Uterus (tissue), 4 donors: ENCODE measurements around the gene POMT1. TPM values are rescaled to one million over a fixed set of nuclear protein-coding genes. Genes with fewer than 3 reads are reported as not detected.

Experiments
- DNase-seq, 2 donors: peaks; one replicate each; pipeline ENCODE4 v3.0.0-alpha.2; 2019 to 2020
- H3K27ac ChIP-seq, 2 donors: fragments of 200-600 bp; sonication (generic); 1 replicate in 1 of 2; 2 replicates in 1 of 2; pipeline ENCODE4 v1.5.1; 2016 to 2018
- H3K27me3 ChIP-seq, 2 donors: fragments of 200-600 bp; sonication (generic); one replicate each; pipeline ENCODE4 v1.5.1; 2018 to 2019; ENCODE audit warnings: control low read depth in 1 of 2
- H3K36me3 ChIP-seq, 2 donors: fragments of 200-600 bp; sonication (generic); one replicate each; pipeline ENCODE4 v1.5.1; 2019; ENCODE audit warnings: control low read depth in 1 of 2
- H3K4me1 ChIP-seq, 2 donors: fragments of 200-600 bp; sonication (generic); one replicate each; pipeline ENCODE4 v1.5.1; 2018 to 2019; ENCODE audit warnings: control low read depth in 1 of 2
- H3K4me3 ChIP-seq, 2 donors: fragments of 200-600 bp; sonication (generic); 1 replicate in 1 of 2; 2 replicates in 1 of 2; pipeline ENCODE4 v1.5.1; 2018 to 2019; ENCODE audit warnings: mild to moderate bottlenecking in 1 of 2
- H3K9me3 ChIP-seq, 2 donors: fragments of 200-600 bp; sonication (generic); one replicate each; pipeline ENCODE4 v1.5.1; 2019; ENCODE audit warnings: control low read depth in 1 of 2
- POLR2A ChIP-seq, 2 donors: fragments of 450-650 bp; IDR thresholded peaks; one replicate each; pipeline ENCODE4 v1.6.1; 2016; ENCODE audit warnings: antibody characterized with exemption in 2 of 2, mild to moderate bottlenecking in 1 of 2, moderate library complexity in 1 of 2
- intact Hi-C: fragments of 100-400 bp; cut with DNase I; formaldehyde crosslinking; loops from one replicate; pipeline ENCODE4 v1.15.1; 2023; ENCODE audit warnings: low total_unique reads
- total RNA-seq, 4 donors: library from RNA; depleted of rRNA in 3 of 4; stranded (reverse); fragments of >200 nt in 3 of 4; gene quantifications; one replicate each; pipeline versions ENCODE4 v1.1.0 to v1.2.4, GENCODE V29; 2014 to 2023
- TF ChIP-seq, protein P1 (sequence below), 4 experiments: fragments of 200-600 bp in 2 of 4; fragments of 450-650 bp in 2 of 4; sonication (generic) in 2 of 4; IDR thresholded peaks; one replicate each; pipeline ENCODE4 v1.5.1; 2016 to 2019; ENCODE audit warnings: antibody characterized with exemption in 4 of 4, mild to moderate bottlenecking in 2 of 4, moderate library complexity in 1 of 4
- donor health status: DM: yes; HTN: yes; CAD: no.

The POMT1 gene
- total RNA-seq, 4 donors from 2014 or later, result 0.29 to 40.2 (median 18.5) TPM

DNA sequence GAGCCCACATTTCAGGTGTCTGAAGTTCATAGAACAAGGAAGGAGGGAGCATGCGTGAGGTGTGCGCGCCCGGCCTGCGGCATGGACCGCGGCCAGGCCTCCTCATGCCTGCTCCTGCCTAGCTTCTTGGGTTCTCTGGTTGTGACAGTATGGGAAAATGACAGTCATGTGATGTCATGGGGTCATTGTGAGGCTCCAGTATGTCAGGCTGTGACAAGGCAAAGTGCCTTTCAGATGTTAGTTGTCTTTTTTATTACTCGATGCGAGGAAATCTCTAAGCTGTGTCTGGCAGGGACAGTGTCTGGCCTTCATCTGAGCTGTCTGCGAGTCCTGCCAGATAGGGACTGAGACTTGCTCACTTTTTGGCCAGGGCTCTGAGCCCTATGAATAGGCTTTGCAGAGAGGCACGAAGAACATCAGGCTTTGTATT, 15.1 kb downstream of the POMT1 start:
- intact Hi-C loops, result no loop called here
- no peak for DNase-seq
- no peaks in the 10 kb centered on the region for H3K36me3 ChIP-seq
- no peak for TF ChIP-seq POLR2A (IDR thresholded peaks at IDR 0.05)
- TF ChIP-seq, protein P1, sequence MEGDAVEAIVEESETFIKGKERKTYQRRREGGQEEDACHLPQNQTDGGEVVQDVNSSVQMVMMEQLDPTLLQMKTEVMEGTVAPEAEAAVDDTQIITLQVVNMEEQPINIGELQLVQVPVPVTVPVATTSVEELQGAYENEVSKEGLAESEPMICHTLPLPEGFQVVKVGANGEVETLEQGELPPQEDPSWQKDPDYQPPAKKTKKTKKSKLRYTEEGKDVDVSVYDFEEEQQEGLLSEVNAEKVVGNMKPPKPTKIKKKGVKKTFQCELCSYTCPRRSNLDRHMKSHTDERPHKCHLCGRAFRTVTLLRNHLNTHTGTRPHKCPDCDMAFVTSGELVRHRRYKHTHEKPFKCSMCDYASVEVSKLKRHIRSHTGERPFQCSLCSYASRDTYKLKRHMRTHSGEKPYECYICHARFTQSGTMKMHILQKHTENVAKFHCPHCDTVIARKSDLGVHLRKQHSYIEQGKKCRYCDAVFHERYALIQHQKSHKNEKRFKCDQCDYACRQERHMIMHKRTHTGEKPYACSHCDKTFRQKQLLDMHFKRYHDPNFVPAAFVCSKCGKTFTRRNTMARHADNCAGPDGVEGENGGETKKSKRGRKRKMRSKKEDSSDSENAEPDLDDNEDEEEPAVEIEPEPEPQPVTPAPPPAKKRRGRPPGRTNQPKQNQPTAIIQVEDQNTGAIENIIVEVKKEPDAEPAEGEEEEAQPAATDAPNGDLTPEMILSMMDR (IDR thresholded peaks at IDR 0.05), result no peak
- H3K27ac ChIP-seq, result no peak overlapping the region
- H3K4me1 ChIP-seq, result no peaks in the 10 kb centered on the region
- H3K27me3 ChIP-seq, result no peaks in the 10 kb centered on the region
- no peak overlapping the region for H3K4me3 ChIP-seq
- no peaks in the 10 kb centered on the region for H3K9me3 ChIP-seq

DNA sequence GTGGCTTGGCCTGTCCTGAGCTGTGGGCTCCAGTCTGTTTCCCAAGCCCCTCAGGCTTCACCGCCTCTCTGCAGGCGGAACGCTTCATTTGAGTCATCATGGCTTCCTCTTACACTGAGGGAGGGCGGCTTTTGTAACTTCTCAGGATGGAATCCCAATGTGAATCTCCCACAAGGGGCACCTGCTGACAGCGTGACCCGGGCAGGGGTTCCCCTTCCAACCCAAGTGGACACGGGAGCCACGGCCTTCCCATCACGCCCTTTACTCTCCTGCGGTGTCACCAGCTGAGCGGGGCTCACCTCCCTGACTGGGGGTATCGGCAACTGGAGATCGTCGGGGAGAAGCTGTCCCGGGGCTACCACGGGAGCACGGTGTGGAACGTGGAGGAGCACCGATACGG, 15.8 kb downstream of the POMT1 start:
- H3K4me3 ChIP-seq, result no peak overlapping the region
- H3K36me3 ChIP-seq, result no peaks in the 10 kb centered on the region
- intact Hi-C loops, result no loop called here
- no peaks in the 10 kb centered on the region for H3K9me3 ChIP-seq
- no peaks in the 10 kb centered on the region for H3K4me1 ChIP-seq
- DNase-seq, result no peak
- no peak for TF ChIP-seq POLR2A (IDR thresholded peaks at IDR 0.05)
- TF ChIP-seq, protein P1 (IDR thresholded peaks at IDR 0.05), result no peak
- no peaks in the 10 kb centered on the region for H3K27me3 ChIP-seq
- H3K27ac ChIP-seq, result no peak overlapping the region

DNA sequence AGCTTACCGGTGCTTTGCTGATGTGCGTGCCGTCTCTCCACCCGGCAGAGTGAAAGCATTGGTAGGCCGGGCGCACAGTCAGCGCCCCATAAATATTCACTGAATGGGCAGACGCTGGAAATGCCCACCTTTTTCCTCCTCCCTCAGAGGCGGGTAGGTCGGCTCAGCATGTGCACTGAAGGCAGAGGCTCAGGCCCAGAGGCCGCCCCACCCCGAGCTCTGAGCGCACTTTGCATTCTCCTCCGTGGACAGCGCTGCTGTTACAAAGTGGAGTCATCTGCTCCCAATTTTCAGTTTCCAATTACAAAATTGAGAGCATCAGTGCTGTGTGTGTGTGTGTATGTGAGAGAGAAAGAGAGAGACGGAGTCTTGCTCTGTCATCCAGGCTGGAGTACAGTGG, 17.8 kb downstream of the POMT1 start:
- Histone ChIP-seq H3K4me1 (no peaks in the 10 kb centered on the region), H3K36me3 (no peaks in the 10 kb centered on the region), H3K27me3 (no peaks in the 10 kb centered on the region), H3K9me3 (no peaks in the 10 kb centered on the region), H3K4me3 (no peak overlapping the region), H3K27ac (no peak overlapping the region)
- TF ChIP-seq, protein P1 (IDR thresholded peaks at IDR 0.05), result no peak
- TF ChIP-seq POLR2A (IDR thresholded peaks at IDR 0.05), result no peak
- DNase-seq, result no peak
- intact Hi-C loops, result no loop called here

DNA sequence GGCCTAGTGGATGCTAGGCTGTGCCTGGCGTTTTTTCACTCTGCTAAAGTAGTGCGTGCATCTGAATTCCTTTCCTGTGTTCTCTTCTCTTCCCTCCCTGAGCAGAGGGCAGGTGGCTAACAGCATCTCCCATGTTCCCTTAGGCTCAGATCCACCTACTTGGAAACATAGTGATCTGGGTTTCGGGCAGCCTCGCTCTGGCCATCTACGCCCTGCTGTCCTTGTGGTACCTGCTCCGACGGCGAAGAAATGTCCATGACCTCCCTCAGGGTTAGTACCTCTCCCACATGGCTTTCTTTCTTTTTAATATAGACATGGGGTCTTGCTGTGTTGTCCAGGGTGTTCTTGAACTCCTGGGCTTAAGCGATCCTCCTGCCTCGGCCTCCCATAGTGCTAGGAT, 18.5 kb downstream of the POMT1 start:
- TF ChIP-seq POLR2A (IDR thresholded peaks at IDR 0.05), result no peak
- TF ChIP-seq, protein P1 (IDR thresholded peaks at IDR 0.05), result no peak
- no peak for DNase-seq
- Histone ChIP-seq H3K4me1 (no peaks in the 10 kb centered on the region), H3K27me3 (no peaks in the 10 kb centered on the region), H3K27ac (no peak overlapping the region), H3K36me3 (no peaks in the 10 kb centered on the region), H3K4me3 (no peak overlapping the region), H3K9me3 (no peaks in the 10 kb centered on the region)
- intact Hi-C loops, result no loop called here

DNA sequence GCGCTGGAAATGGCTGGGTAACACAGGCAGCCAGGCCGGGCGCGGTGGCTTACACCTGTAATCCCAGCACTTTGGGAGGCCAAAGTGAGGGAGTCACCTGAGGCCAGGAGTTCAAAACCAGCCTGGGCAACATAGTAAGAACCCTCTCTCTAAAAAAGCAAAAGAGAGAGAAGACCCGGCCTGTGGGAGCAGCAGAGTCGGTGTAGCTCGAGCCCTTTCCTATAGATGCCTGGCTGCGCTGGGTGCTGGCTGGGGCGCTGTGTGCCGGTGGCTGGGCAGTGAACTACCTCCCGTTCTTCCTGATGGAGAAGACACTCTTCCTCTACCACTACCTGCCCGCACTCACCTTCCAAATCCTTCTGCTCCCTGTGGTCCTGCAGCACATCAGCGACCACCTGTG, 19.1 kb downstream of the POMT1 start:
- no peak for DNase-seq
- intact Hi-C loops, result no loop called here
- H3K36me3 ChIP-seq, result no peaks in the 10 kb centered on the region

More for the DNA sequence above, 19.1 kb downstream of the POMT1 start:
- H3K27ac ChIP-seq, result no peak overlapping the region
- no peak overlapping the region for H3K4me3 ChIP-seq
- H3K27me3 ChIP-seq, result no peaks in the 10 kb centered on the region
- H3K4me1 ChIP-seq, result no peaks in the 10 kb centered on the region
- TF ChIP-seq, protein P1 (IDR thresholded peaks at IDR 0.05), result no peak
- no peak for TF ChIP-seq POLR2A (IDR thresholded peaks at IDR 0.05)
- H3K9me3 ChIP-seq, result no peaks in the 10 kb centered on the region
